Small intestine (tissue), 7 donors: ENCODE data around the gene TSKU. TPM values are rescaled to one million over a fixed set of nuclear protein-coding genes. Genes with fewer than 3 reads are reported as not detected.

Source experiments
- DNase-seq, 2 donors: peaks; one replicate each; pipeline versions ENCODE4 v3.0.0 to v3.0.0-alpha.2; 2013
- FAIRE-seq: peaks from 2 replicates; lab custom pipeline; 2012; peaks lifted over from hg19 to GRCh38; lab: Jason Lieb, UNC
- H3K27ac ChIP-seq, 3 donors: one replicate each; pipeline ENCODE4 v1.5.1; 2013; ENCODE audit warnings: low read length in 2 of 3, mild to moderate bottlenecking in 2 of 3, control low read depth in 1 of 3, inconsistent platforms in 1 of 3, low read depth in 1 of 3, moderate library complexity in 1 of 3
- H3K27me3 ChIP-seq, 3 donors: one replicate each; pipeline ENCODE4 v1.6.1; 2013; ENCODE audit warnings: low read length in 3 of 3, inconsistent platforms in 1 of 3; ENCODE audit not compliant: control insufficient read depth in 3 of 3, insufficient read depth in 3 of 3
- H3K36me3 ChIP-seq, 3 donors: one replicate each; pipeline ENCODE4 v1.6.1; 2013; ENCODE audit warnings: low read length in 3 of 3, inconsistent platforms in 1 of 3, low read depth in 1 of 3, mild to moderate bottlenecking in 1 of 3, moderate library complexity in 1 of 3; ENCODE audit not compliant: control insufficient read depth in 3 of 3, insufficient read depth in 2 of 3
- H3K4me1 ChIP-seq, 3 donors: one replicate each; pipeline ENCODE4 v1.6.1; 2013; ENCODE audit warnings: low read length in 2 of 3, inconsistent platforms in 1 of 3, low read depth in 1 of 3, mild to moderate bottlenecking in 1 of 3, moderate library complexity in 1 of 3; ENCODE audit not compliant: control insufficient read depth in 3 of 3, insufficient read depth in 2 of 3
- H3K4me3 ChIP-seq, 3 donors: one replicate each; pipeline ENCODE4 v1.5.1; 2013; ENCODE audit warnings: low read length in 3 of 3, control low read depth in 1 of 3, inconsistent platforms in 1 of 3, low read depth in 1 of 3, mild to moderate bottlenecking in 1 of 3, moderate library complexity in 1 of 3
- H3K9me3 ChIP-seq, 2 donors: one replicate each; pipeline ENCODE4 v1.6.1; 2013; ENCODE audit warnings: low read depth in 1 of 2, low read length in 1 of 2; ENCODE audit not compliant: control insufficient read depth in 2 of 2, insufficient read depth in 1 of 2
- WGBS, 3 donors: extraction: QIAGEN DNeasy Blood & Tissue Kit; methylation state at CpG; one replicate each; pipeline ENCODE4 v1.1.7; 2013; 5-methylcytosine and 5-hydroxymethylcytosine counted together
- polyA plus RNA-seq, 4 donors: library from polyadenylated mRNA; stranded (reverse) in 3 of 4; unstranded in 1 of 4; fragments of 200-250 nt in 3 of 4; fragments of 120-200 nt in 1 of 4; gene quantifications; one replicate each; pipeline versions ENCODE4 v1.2.1 to v1.2.3, GENCODE V29; 2013
- donor health status: healthy with polysubstance abuse.
- donor health status: control.
- donor health status: control.
- donor health status: Bipolar disorder and iron deficiency.
- donor health status: healthy.

Gene TSKU
- polyA plus RNA-seq, 4 donors: 21.9 to 42.7 (median 26.2) TPM

DNA sequence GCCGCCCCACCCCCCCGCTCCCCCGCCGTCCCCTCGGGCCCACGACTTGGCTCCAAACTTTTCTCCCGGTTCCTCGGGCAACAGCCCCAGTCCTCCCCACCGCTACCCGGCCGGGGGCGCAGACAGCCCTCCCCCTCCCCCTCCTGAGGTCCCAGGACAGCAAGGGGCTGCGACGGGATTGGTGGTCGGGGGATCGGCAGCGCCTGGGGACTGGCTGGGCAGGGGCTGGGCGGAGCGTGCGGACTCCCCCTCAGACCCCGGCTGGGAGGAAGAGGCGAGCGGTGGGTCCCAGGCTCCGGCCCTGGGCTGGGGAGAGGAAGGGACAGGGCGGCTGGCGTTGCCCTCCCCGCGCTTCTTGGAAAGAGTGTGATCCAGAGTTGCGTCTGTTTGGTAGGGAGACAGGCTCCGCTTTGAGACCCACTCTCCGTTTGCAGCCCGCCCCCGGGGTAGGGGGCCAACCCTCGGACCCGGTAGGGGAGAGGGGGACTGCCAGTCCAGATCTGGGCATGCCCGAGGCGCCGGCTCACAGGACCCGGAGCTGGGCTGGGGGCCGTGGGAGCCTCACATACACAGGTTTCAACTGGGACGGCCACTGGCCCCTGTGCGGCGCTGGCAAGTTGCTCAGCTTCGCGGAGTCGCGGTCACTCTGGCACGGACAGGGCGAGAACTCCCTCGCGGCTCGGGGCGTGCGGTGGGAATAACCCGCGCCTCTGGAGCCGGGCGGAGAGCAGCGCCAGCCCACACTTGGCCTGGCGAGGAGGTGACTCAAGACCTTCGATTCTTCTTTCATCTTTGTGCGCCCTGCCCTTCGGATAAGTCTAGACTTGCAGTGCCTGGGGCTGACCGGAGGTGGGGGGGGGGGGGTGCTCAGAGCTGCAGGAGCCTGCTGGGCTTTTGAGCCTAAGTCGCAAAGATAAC, 999 bp downstream of the TSKU start:
- 2 to 8% (median 6%) methylated on average over 59 to 65 of the region's 65 CpGs for WGBS, 3 donors
- DNase-seq (peak; percentile 70 to 77), FAIRE-seq (no peak)
- Histone ChIP-seq H3K27me3 (no peaks in the 10 kb centered on the region), H3K36me3 (peaks cover 0 to 18% (median 0%) of the 10 kb centered on the region in 3 donors), H3K4me1 (peaks cover 0 to 54% (median 6%) of the 10 kb centered on the region in 3 donors), H3K9me3 (no peaks in the 10 kb centered on the region), H3K4me3 (peak overlapping the region; percentile 69 to 91 (median 84)), H3K27ac (peak overlapping the region; percentile 92 to 99 (median 94))

DNA sequence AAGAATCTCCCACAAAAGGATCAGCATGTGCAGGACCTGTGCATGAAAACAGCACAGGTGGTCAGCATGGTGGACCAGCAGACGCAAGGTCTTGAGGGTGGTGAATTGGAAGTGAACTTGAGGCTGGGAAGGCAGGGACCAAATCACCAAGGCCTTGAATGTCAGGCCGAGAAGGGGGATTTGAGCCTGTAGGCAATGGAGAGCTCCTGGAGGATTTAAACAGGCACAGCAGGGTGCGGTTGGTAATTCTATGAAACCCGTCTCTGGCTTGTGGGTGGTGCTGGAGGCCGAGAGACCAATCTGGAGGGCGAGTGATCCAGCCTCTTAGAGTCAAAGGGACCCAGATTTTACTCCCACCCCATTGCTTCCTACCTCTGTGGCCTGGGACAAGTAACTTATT, 2.4 kb downstream of the TSKU start:
- Histone ChIP-seq H3K4me1 (peaks cover 0 to 56% (median 12%) of the 10 kb centered on the region in 3 donors), H3K36me3 (peaks cover 0 to 21% (median 0%) of the 10 kb centered on the region in 3 donors), H3K27ac (peak overlapping the region in 1 of 3 donors; percentile 48), H3K27me3 (no peaks in the 10 kb centered on the region), H3K4me3 (peak overlapping the region in 1 of 3 donors; percentile 91), H3K9me3 (peaks cover 0 to 3% of the 10 kb centered on the region in 2 donors)
- DNase-seq: no peak
- 42 to 57% (median 56%) methylated on average over 6 of the region's 6 CpGs for WGBS, 3 donors
- FAIRE-seq: no peak

DNA sequence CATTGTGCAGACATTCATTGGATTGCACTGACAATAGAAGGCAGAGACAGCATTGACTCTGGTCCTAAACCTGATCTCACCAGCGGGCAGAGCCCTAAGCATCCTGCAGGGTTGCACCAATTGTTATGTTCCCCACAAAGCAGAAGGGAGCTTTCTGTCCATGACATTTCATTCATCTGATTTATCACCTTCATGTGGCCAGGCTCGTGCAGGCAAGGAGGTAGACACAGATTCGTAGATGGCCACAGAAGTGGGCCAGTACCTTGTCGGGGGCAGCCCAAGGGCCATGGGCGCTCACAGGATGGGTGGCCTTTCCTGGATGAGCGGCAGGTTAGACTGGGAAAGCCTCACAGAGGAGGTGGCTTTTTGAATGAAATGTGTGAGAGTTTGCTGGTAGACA, 2.9 kb downstream of the TSKU start:
- peaks cover 0 to 21% (median 0%) of the 10 kb centered on the region in 3 donors for H3K36me3 ChIP-seq
- 74 to 83% (median 76%) methylated on average over 6 of the region's 6 CpGs for WGBS, 3 donors
- no peaks in the 10 kb centered on the region for H3K27me3 ChIP-seq
- no peak for FAIRE-seq
- H3K27ac ChIP-seq: no peak overlapping the region
- peaks cover 0 to 51% (median 12%) of the 10 kb centered on the region in 3 donors for H3K4me1 ChIP-seq
- H3K9me3 ChIP-seq: peaks cover 0 to 3% of the 10 kb centered on the region in 2 donors
- DNase-seq: no peak
- no peak overlapping the region for H3K4me3 ChIP-seq

DNA sequence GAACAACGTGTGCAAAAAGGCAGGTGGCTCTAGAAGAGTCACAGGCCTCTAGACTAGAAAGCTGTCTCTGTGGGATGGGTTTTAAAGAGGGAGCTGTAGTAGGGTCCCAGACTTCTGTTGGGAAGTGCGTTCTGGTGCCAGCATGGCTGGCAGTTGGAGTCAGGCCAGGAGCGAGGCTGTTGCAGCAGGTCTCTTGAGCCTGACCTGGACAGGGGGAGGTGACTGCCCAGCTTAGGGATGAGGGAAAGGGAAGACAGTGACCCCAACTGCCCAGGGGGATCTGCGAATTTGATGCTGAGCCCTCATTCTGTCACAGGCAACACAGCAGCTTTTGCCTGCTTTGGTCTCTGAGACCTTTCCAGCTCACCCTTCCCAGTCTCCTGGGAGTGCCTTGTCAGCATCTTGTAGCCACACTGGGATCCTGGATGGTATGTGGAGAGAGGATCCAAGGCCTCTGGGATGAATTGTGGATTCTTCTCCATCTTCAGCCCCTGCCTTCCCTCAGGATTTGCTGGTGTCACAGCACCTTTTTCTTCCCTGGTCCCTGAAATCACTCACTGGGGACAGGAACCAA, 3.4 kb downstream of the TSKU start:
- DNase-seq (no peak), FAIRE-seq (no peak)
- Histone ChIP-seq H3K27me3 (no peaks in the 10 kb centered on the region), H3K9me3 (peaks cover 0 to 8% of the 10 kb centered on the region in 2 donors), H3K4me3 (no peak overlapping the region), H3K36me3 (peaks cover 0 to 23% (median 0%) of the 10 kb centered on the region in 3 donors), H3K27ac (peak overlapping the region in 1 of 3 donors; percentile 27), H3K4me1 (peaks cover 0 to 46% (median 12%) of the 10 kb centered on the region in 3 donors)
- WGBS, 3 donors: 57 to 69% (median 68%) methylated on average over 4 of the region's 4 CpGs

DNA sequence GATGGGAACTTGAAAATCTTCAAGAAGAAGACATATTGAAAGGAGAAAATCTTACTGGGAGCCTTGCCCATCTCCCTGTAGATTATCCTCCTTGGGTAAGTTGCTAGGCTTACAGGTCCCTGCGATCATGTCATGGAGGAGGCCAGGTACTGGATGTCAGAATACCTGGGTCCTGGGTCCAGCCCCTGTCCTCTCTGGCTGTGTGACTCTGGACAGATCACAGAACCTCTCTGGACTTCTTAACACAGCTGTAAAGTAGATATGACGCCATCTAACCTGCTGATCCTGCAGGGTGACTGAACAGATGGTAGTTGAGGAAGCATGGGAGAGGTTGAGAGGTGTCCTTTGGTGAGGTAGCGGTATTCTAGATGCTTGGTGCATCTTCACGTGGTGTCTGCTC, 4.1 kb downstream of the TSKU start:
- Histone ChIP-seq H3K4me1 (peaks cover 0 to 38% (median 12%) of the 10 kb centered on the region in 3 donors), H3K27ac (peak overlapping the region in 1 of 3 donors; percentile 71), H3K4me3 (no peak overlapping the region), H3K27me3 (no peaks in the 10 kb centered on the region), H3K9me3 (peaks cover 0 to 9% of the 10 kb centered on the region in 2 donors), H3K36me3 (peaks cover 0 to 23% (median 0%) of the 10 kb centered on the region in 3 donors)
- FAIRE-seq (no peak), DNase-seq (no peak)
- WGBS, 3 donors: 75 to 85% (median 82%) methylated on average over 4 of the region's 4 CpGs

DNA sequence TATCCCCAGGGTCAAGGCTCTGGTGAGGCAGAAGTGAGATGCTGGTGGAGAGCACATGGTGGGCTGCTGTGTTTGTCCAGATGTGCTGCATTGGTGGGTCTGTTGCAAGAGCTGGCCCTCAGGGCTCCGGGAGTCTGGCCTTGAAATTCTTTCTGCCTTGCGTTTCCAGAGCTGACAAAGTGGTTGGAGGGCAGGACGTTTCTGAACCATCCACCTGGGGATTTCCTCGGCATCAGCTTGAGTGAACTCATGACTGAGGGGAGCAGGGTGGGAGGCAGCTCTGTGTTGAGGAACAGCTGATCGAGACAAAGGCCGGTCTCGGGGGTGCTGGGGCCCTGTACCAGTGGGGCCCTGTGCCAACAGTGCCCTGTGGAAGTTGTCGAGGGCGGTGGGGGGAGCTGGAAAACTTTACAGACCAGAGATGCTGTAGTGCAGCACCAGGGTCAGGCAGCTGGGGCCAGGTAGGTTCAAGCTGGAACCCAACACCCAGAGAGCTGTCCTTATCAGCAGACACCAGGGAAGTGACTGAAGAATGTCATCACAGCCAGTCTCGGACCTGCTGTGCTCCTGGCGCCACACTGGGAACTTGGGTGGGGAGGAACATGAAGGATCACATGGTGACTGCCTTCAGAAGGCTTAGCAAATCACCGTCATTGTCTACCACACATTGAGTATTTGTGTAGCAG, 4.9 kb downstream of the TSKU start:
- no peak overlapping the region for H3K4me3 ChIP-seq
- peaks cover 0 to 23% (median 0%) of the 10 kb centered on the region in 3 donors for H3K36me3 ChIP-seq
- DNase-seq: peak; percentile 50 to 68
- H3K4me1 ChIP-seq: peaks cover 0 to 40% (median 14%) of the 10 kb centered on the region in 3 donors
- peaks cover 0 to 15% of the 10 kb centered on the region in 2 donors for H3K9me3 ChIP-seq
- 31 to 54% (median 48%) methylated on average over 12 of the region's 12 CpGs for whole genome bisulfite sequencing, 3 donors
- FAIRE-seq: no peak
- peak overlapping the region; percentile 0 to 71 (median 68) for H3K27ac ChIP-seq
- H3K27me3 ChIP-seq: no peaks in the 10 kb centered on the region

DNA sequence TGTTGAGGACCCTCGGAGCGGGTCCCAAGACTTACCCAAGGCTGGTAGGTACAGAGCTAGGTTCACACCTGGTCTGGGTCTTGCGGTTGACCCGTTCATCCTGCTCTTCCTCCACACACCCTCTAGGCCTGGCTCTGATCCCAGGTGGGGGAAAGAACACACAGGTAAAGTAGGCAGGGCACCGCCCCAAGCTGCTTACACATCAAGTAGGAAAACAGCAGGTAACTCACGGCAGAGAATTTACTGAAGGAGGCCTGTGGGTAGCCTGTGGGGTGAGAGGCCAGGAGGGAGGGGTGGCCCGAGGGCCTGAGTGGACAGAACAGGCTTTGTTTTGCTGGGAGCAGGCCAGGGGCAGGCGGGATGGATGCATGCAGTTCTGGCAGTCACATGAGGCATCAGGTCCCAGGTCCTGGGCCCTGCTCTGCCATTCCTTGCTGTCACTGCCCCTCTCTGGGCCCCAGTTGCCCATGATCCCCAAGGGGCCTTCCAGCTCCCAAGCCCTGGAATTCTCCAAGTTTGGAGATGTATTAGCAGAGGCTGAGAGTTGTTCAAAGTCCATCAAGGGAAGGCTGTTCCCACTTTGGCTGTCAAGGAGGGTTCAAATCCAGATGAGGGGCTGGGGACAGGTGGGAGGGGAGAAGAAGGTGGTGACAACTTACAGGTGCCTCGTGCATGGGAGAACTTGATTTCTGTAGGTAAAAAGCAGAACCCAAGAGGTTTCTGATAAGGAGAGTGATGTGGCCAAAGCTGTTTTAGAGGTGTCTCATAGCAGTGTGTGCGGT, 5.7 kb downstream of the TSKU start:
- DNase-seq: peak; percentile 41 to 92
- peaks cover 0 to 23% (median 0%) of the 10 kb centered on the region in 3 donors for H3K36me3 ChIP-seq
- FAIRE-seq: no peak
- H3K27me3 ChIP-seq: no peaks in the 10 kb centered on the region
- peaks cover 0 to 15% of the 10 kb centered on the region in 2 donors for H3K9me3 ChIP-seq
- H3K27ac ChIP-seq: peak overlapping the region; percentile 0 to 71 (median 68)
- peaks cover 0 to 48% (median 19%) of the 10 kb centered on the region in 3 donors for H3K4me1 ChIP-seq
- WGBS, 3 donors: 21 to 60% (median 44%) methylated on average over 10 of the region's 10 CpGs
- no peak overlapping the region for H3K4me3 ChIP-seq
